HG03066 (cell line): ENCODE data around the gene SLU7.

ENCODE experiments used
- ATAC-seq: cut with Tn5 transposase; IDR thresholded peaks from one replicate; pipeline ENCODE4 v1.9.1; 2021; ENCODE audit warnings: low read depth; ENCODE audit not compliant: unreplicated experiment

The SLU7 gene

DNA sequence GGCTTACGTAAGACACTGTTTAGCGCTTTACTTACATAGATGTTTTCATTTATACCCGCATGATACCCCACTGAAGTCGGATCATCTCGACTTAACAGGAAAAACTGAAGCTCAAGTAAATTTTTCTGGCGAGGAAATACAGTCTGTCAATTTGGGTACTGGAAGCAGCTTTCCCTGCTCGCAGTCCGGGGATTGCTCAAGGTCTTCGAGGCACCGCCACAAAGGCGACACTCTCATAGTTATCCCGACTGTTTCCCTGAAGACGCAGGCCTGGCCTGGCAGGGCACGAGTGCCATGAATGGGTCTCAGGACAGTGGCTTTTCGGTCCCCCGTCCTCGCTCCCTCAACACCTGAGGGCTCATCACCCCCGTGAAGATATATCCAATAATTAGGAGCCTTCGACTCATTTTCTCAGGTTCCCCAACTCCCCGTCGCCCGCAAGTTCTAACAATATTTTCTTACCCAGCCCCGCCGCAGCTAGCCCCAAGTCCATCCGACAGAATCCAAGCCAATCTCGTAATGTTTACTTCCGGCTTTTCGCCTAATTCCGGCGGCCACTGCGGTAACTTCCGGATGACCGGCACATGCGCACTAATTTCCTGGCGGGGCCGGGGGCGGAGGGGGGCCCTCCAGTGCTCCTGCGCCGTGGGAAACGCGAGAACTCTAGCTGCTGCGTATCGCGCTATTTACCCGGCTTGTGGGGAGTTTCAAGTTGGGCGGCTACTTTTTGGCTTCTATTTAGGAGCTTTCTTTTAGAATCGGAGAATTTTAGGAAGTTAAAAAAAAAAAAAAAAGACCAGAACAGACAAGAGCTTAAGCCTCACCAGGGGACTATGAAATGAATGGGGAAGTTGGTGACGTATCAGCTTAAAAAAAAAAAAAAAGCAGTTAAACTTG lies at the start of gene SLU7:
TSS of gene SLU7 (minus strand) at position 521 of the 897 bp plus-strand sequence. CDS start 3,787 bp downstream, outside the sequence.
- ATAC-seq = peak; percentile 63

GRCh38 chr5:160468363-160468975 lies 49.6 kb upstream of the SLU7 start:
- no peak for ATAC-seq

- ATAC-seq = peak; percentile 83
Observed at GRCh38 chr5:160467555-160468362, 48.9 kb upstream of the SLU7 start.

GRCh38 chr5:160466889-160467554 lies 48.1 kb upstream of the SLU7 start:
- no peak for ATAC-seq

GRCh38 chr5:160466116-160466515 lies 47.2 kb upstream of the SLU7 start:
- ATAC-seq = no peak

GRCh38 chr5:160464466-160464797 lies 45.6 kb upstream of the SLU7 start:
- no peak for ATAC-seq

DNA sequence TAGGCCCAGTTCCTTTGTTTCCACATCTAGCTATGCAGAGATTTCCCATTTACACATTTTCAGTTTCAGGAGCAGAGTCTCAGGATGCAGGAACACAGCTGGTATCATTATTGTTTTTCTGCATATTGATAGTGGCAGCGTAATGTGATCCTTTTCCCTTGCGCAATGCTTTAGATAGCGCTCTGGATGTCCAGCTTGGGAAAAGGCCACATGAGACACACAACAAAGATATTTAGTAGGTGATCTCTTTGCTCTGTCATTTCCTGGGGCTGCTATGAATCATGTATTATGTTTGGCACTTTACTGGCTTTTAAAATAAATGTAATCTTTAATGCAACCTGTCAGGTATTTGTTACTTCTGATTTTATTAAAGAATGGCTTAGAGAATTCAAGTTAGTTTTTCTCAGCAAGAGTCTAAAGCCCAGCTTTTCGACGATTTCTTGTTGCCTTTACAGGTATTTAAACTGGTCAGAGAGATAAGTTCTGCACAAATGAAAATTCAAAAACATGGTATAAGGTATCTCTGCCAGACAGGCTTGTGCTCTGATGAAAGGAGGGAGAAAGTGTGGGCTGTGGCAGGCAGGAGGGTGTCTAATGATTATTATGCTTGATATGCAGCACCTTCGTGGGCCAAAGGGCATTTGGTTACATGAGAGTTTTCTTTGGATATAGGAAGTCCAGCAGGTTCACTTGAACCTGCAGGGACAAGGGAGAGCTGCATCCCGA lies 45.0 kb upstream of the SLU7 start:
- no peak for ATAC-seq

- ATAC-seq = no peak
Observed at GRCh38 chr5:160463227-160463626, 44.3 kb upstream of the SLU7 start.

DNA sequence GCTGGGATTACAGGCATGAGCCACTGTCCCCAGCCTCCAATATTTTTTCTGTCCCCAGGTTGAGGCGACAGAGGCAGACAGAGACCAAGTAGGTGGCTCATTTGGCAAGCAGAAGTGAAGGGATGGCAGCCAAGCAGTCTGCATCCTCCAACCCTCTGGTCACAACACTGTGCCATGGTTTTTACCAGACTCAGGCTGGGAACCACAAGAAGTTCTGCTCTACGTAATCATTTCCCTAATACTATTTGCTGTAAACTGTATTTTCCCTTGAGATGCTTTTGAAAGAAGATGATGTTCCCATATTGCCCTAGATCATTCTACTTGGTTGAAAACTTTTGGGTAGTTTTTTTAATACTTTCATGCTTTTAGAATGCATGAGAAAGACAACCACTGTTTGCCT lies 43.3 kb upstream of the SLU7 start:
- no peak for ATAC-seq

DNA sequence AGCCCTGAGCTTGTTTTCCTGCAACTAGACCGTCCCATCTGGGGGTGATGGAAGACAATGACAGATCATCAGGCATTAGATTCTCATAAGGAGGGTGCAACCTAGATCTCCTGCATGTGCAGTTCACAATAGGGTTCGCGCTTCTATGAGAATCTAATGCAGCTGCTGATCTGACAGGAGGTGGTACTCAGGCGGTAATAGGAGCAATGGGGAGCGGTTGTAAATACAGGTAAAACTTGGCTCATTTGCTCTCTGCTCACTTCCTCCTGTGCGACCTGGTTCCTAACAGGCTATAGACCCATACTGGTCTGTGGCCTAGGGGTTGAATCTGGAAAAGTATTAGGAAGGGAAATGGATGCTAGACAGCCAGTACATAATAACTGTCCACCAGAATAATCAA lies 42.5 kb upstream of the SLU7 start:
- ATAC-seq = no peak

GRCh38 chr5:160460377-160461049 lies 41.6 kb upstream of the SLU7 start:
- ATAC-seq = no peak

GRCh38 chr5:160458806-160459800 lies 40.2 kb upstream of the SLU7 start:
- peak; percentile 80 for ATAC-seq

- ATAC-seq = no peak
Observed at GRCh38 chr5:160457252-160457651, 38.4 kb upstream of the SLU7 start.

GRCh38 chr5:160456480-160457177 lies 37.7 kb upstream of the SLU7 start:
- ATAC-seq = no peak

- ATAC-seq = no peak
Observed at GRCh38 chr5:160455600-160455999, 36.7 kb upstream of the SLU7 start.

DNA sequence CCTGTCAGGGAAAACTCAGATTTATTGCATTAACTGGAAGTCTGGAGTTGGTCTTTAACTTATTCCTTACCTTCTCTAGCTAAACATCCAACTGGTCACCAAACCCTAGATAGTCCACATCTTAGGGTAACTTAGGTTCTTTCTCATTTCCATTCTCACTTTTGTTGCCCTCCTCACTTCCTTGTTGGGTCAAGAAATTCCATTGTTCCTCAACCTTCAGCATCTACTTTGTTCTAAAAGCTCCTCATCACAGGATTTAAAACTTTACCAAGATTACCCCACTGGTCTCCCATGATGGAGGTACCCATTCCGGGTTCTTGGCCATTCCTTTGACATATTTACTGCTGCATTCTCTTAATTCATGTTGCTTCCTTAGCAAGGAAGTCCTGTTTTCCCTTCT lies 34.9 kb upstream of the SLU7 start:
- ATAC-seq = no peak

- ATAC-seq = no peak
Observed at GRCh38 chr5:160452795-160453194, 33.9 kb upstream of the SLU7 start.

DNA sequence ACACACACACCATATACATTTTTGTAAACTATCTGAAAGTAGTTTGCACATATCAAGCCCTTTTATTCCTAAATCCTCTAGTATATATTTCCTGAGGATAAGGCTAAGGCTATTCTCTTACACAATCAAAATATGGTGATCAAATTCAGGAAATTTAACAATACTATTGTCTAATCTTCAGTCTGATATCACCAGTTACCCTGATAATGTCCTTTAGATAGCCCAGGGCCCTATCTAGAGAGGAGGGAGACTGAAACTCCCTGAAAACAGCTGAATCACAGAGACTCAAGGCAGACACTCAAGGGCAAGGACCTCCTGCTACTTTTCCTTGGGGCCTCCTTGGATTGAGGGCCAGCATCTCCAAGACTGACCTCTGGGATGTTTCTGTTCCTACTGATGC lies 33.2 kb upstream of the SLU7 start:
- no peak for ATAC-seq
